Cardiac fibroblast (primary cell): ENCODE measurements around the gene EPB41L2.
"Not testable (repeated sequence)": the region's sequence is repeated elsewhere in the genome, so short reads cannot be mapped to it uniquely, and the experiment has no call there.

ENCODE experiments used
- DNase-seq, 2 donors: peaks; one replicate each; pipeline versions ENCODE4 v3.0.0 to v3.0.0-alpha.2; 2010; ENCODE audit warnings: low read depth in 2 of 2
- H3K4me3 ChIP-seq, 2 donors: replicated peaks in 1 of 2; 1 replicate in 1 of 2; 2 replicates in 1 of 2; pipeline ENCODE4 v1.5.1; 2011; ENCODE audit warnings: low read depth in 2 of 2, low read length in 2 of 2, mild to moderate bottlenecking in 2 of 2, moderate library complexity in 1 of 2
- TF ChIP-seq, protein P1 (sequence below): IDR thresholded peaks from one replicate; pipeline ENCODE4 v1.5.1; 2011; ENCODE audit warnings: low read depth, mild to moderate bottlenecking, low read length, inconsistent platforms

The EPB41L2 gene

DNA sequence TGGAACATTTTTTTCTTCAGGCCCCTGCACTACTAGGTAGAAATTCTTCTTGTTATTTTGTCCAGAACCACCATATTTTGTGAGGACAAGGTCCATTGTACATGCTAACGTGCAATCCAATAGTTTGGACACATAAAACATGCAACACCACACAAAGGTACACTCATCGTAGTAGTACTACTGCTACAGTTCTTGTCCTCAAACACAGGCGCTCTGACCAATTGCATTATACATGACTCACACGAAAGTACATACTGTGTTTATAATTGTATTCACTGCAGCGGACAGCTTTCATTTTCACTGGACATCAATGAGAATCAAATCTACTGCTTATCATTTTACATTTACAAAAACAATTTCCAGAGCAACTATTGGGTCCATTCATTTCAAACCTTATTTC is 251.1 kb downstream of the EPB41L2 start:
- TF ChIP-seq, protein P1, sequence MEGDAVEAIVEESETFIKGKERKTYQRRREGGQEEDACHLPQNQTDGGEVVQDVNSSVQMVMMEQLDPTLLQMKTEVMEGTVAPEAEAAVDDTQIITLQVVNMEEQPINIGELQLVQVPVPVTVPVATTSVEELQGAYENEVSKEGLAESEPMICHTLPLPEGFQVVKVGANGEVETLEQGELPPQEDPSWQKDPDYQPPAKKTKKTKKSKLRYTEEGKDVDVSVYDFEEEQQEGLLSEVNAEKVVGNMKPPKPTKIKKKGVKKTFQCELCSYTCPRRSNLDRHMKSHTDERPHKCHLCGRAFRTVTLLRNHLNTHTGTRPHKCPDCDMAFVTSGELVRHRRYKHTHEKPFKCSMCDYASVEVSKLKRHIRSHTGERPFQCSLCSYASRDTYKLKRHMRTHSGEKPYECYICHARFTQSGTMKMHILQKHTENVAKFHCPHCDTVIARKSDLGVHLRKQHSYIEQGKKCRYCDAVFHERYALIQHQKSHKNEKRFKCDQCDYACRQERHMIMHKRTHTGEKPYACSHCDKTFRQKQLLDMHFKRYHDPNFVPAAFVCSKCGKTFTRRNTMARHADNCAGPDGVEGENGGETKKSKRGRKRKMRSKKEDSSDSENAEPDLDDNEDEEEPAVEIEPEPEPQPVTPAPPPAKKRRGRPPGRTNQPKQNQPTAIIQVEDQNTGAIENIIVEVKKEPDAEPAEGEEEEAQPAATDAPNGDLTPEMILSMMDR: no peak
- H3K4me3 ChIP-seq: no peak overlapping the region
- no peak for DNase-seq

DNA sequence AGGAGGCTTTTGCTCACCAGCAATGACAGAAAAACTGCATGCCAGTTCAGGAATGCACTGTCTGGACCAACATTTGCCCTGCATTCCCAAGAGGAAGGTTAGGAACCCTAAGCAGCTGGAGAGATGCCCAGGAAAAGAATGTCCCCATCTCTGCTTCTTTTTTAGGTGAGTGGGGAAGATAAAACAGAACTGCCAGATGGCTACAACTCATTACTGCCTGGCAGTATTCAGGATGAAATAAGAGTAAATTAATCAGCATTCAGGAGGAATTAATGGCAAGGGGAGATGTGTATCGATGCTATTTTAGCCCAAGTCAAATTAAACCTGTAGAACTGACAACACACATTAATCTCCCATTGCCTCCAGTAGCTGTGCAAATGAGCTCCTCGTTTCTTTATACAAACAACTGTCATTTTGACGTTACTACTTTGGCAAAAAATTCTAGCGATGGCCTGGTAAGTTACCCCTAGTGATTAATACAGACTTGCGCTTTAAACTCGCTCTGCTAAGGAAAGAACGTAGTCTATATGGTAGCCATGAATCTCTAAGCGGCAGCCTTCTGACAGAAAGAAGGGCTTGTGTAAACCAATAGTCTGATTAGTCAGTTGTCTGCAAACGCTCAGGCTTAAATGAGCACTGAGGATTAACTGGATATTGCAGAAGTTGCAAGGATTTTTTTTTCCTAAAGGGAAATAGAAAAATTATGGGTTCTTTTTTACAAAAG is 252.6 kb downstream of the EPB41L2 start:
- no peak overlapping the region for H3K4me3 ChIP-seq
- TF ChIP-seq, protein P1: no peak
- DNase-seq: peak in 1 of 2 donors; percentile 12

DNA sequence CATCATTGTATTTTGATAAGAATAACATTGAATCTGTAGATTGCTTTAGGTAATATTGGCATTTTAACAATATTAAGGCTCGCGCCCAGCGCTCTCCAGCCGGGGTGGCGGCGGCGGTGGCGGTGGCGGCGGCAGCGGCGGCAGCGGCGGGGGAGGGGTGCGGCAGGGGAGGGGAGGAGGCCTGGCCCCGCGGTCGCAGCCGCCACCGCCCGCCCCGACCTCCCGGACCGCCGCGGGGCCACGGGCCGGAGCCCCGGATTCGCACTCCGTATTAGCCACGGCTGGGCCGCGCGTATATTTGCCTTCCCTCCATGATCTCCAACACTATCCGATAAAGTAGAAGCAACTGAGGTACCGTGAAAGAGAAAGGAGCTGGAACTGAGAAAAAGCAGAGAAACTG is 261.7 kb downstream of the EPB41L2 start:
- H3K4me3 ChIP-seq, DNase-seq: not testable (repeated sequence)

DNA sequence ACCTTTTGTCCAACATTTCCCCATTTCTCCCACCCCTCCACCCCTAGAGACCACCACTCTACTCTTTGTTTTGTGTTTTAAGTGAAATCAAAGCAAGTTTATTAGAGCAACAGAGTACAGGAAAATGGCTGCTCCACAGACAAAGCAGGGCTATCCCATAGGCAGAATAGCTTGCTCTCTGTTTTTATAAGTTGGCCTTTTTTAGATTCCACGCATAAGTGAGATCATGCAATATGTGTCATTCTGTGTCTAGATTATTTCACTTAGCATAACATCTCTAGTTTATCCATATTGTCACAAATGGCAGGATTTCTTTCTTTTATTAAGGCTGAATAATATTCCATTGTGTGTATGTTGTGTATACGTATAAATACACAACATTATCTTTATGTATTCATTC is 266.0 kb downstream of the EPB41L2 start:
- TF ChIP-seq, protein P1: no peak
- H3K4me3 ChIP-seq: no peak overlapping the region
- DNase-seq: peak in 1 of 2 donors; percentile 22

DNA sequence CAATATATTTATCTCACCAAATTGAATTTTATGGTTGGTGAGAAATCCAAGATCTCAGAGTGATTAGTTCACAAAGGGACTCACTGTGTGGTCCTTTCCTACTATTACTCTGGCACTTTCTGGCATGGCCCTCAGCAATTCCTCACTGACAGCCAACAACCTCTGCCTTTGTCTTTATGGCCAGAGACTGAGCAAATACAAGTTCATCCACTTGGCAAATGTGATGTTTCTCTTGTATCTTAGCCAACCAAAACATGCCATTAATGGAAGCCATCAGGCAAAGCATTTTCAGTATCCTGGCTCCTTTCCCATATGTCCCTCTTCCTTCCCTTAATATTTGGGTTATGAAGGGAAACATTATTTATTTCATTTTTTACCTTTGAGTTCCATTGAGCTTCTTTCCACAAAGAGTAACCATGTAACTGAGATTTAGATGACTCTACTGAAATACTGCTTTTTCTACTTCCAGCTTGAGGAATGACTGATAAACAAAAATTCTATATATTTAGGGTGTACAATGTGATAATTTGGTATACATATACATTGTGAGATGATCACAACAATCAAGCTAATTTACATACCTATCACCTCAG is 266.6 kb downstream of the EPB41L2 start:
- H3K4me3 ChIP-seq: no peak overlapping the region
- DNase-seq: peak; percentile 86
- TF ChIP-seq, protein P1: no peak

DNA sequence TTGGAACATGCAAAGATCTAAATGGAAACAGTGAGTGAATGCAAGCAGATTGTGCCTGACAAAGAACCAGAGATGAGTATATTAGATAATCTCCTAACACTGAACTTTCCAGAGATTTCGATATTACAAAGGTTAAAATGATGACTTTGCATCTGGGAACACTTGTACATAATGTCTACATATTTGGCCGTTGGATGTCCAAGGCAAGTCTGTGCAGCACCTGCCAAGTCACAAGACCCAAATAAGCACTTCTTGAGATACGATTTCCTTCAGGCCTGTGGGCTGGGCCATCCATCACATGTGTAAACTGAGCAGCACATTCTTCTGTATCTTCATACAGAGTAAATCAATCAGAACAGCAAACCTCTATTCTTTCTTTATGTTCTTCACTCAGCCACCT is 268.3 kb downstream of the EPB41L2 start:
- no peak overlapping the region for H3K4me3 ChIP-seq
- DNase-seq: no peak
- TF ChIP-seq, protein P1: no peak

DNA sequence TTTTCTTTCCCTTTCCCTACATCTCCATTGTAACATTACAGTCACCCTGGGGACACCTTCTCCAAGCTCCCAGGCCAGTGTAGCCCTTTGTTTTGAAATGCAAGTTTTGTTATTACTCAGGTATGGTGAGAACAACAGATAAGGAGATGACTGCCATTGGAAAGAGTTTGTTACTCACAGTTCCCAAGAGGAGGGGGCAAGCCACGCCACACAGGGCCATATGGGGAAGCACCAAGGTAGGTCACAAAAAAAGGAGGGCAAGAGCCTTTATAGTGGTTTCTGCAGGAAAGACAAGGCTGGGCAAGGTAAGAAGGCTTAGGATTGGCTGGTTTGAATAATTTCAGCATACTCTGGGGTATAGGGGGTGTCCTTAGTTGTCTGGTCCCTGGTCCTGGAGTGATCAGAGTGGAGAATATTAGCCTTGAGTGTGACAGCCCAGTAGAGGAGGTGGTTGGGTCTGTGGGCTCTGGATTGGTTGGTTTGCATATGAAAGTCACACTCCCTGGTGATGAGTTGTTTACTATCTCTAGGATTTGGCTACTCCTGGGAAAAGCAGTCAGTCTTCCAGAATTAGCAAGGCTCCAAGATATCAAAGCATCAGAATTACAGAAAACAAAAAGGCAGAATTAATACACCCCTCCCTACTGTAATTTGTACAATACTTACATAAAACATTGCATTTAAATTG is 268.9 kb downstream of the EPB41L2 start:
- H3K4me3 ChIP-seq: no peak overlapping the region
- DNase-seq: no peak
- TF ChIP-seq, protein P1: no peak
